ENCODE results near the gene ZNF780A.

The ZNF780A gene

GRCh38 chr19:40025938-40026596 is 64.7 kb downstream of the ZNF780A start:
- no peaks in the 10 kb centered on the region for H3K27me3 ChIP-seq (ENCODE audit: insufficient read depth, low read length, poor library complexity)
- no peak overlapping the region for H2AFZ ChIP-seq (ENCODE audit: low read depth, low read length)
- no peaks in the 10 kb centered on the region for H3K4me1 ChIP-seq (ENCODE audit: insufficient read depth, low read length)
- H3K9ac ChIP-seq (ENCODE audit: low read depth, low read length) = no peak overlapping the region
- no peak overlapping the region for H3K4me2 ChIP-seq (ENCODE audit: insufficient read depth, low read length)
- DNase-seq = no peak
- TF ChIP-seq EZH2 (IDR thresholded peaks at IDR 0.05; ENCODE audit: borderline replicate concordance, low read depth, low read length, severe bottlenecking) (no peak), CTCF (IDR thresholded peaks at IDR 0.05; ENCODE audit: borderline replicate concordance, extremely low read depth, low read length, poor library complexity, severe bottlenecking) (no peak)
- ATAC-seq (ENCODE audit: insufficient read depth, low read depth) = no peak
- H3K27ac ChIP-seq (ENCODE audit: low read length) = no peak overlapping the region
- no peaks in the 10 kb centered on the region for H3K79me2 ChIP-seq (ENCODE audit: insufficient read depth, low read length)
- peaks cover 61% of the 10 kb centered on the region for H3K9me3 ChIP-seq (ENCODE audit: insufficient read depth, low read length, severe bottlenecking)
- H3K36me3 ChIP-seq (ENCODE audit: insufficient read depth, low read length) = 0 out of 2 replicates have a peak, but pooled peaks cover 3% of the 10 kb centered on the region
- H3K4me3 ChIP-seq (ENCODE audit: low read depth in 1 of 2, low read length in 2 of 2) = no peak overlapping the region
- H4K20me1 ChIP-seq (ENCODE audit: insufficient read depth, low read length) = no peaks in the 10 kb centered on the region

GRCh38 chr19:40023969-40024368 is 66.8 kb downstream of the ZNF780A start:
- Histone ChIP-seq H3K27me3 (ENCODE audit: insufficient read depth, low read length, poor library complexity) (no peaks in the 10 kb centered on the region), H3K27ac (ENCODE audit: low read length) (no peak overlapping the region), H2AFZ (ENCODE audit: low read depth, low read length) (no peak overlapping the region), H3K4me1 (ENCODE audit: insufficient read depth, low read length) (no peaks in the 10 kb centered on the region), H3K36me3 (ENCODE audit: insufficient read depth, low read length) (no peaks in the 10 kb centered on the region), H3K9ac (ENCODE audit: low read depth, low read length) (no peak overlapping the region), H3K4me3 (ENCODE audit: low read depth in 1 of 2, low read length in 2 of 2) (no peak overlapping the region), H3K4me2 (ENCODE audit: insufficient read depth, low read length) (no peak overlapping the region), H4K20me1 (ENCODE audit: insufficient read depth, low read length) (no peaks in the 10 kb centered on the region), H3K9me3 (ENCODE audit: insufficient read depth, low read length, severe bottlenecking) (peaks cover 48% of the 10 kb centered on the region), H3K79me2 (ENCODE audit: insufficient read depth, low read length) (no peaks in the 10 kb centered on the region)
- no peak for TF ChIP-seq CTCF (IDR thresholded peaks at IDR 0.05; ENCODE audit: borderline replicate concordance, extremely low read depth, low read length, poor library complexity, severe bottlenecking)
- TF ChIP-seq EZH2 (IDR thresholded peaks at IDR 0.05; ENCODE audit: borderline replicate concordance, low read depth, low read length, severe bottlenecking) = no peak
- ATAC-seq (ENCODE audit: insufficient read depth, low read depth) (no peak), DNase-seq (no peak)
